Glutamatergic neuron (in vitro differentiated cells): ENCODE measurements around the gene ITGB6. TPM values are rescaled to one million over a fixed set of nuclear protein-coding genes. Genes with fewer than 3 reads are reported as not detected.

Experiments used
- DNase-seq: peaks from one replicate; pipeline ENCODE4 v3.0.0; 2022
- H3K27ac Mint-ChIP-seq: one replicate; pipeline ENCODE4 v1.8.0; 2020; ENCODE audit warnings: mild to moderate bottlenecking, mixed read lengths, inconsistent platforms; ENCODE audit not compliant: unreplicated experiment
- H3K27me3 Mint-ChIP-seq: one replicate; pipeline ENCODE4 v1.8.0; 2020; ENCODE audit warnings: mild to moderate bottlenecking, moderate library complexity, mixed read lengths, inconsistent platforms; ENCODE audit not compliant: unreplicated experiment
- H3K36me3 Mint-ChIP-seq: one replicate; pipeline ENCODE4 v1.8.0; 2020; ENCODE audit warnings: mild to moderate bottlenecking, mixed read lengths, inconsistent platforms; ENCODE audit not compliant: unreplicated experiment
- H3K4me1 Mint-ChIP-seq: one replicate; pipeline ENCODE4 v1.8.0; 2020; ENCODE audit warnings: mild to moderate bottlenecking, low read depth, mixed read lengths, inconsistent platforms; ENCODE audit not compliant: unreplicated experiment
- H3K4me3 Mint-ChIP-seq: one replicate; pipeline ENCODE4 v1.8.0; 2020; ENCODE audit warnings: mild to moderate bottlenecking, mixed read lengths, inconsistent platforms; ENCODE audit not compliant: unreplicated experiment
- H3K9me3 Mint-ChIP-seq: one replicate; pipeline ENCODE4 v1.8.0; 2020; ENCODE audit warnings: mild to moderate bottlenecking, moderate library complexity, mixed read lengths, inconsistent platforms; ENCODE audit not compliant: unreplicated experiment
- CTCF ChIP-seq: fragments of 200-600 bp; sonication (generic); IDR thresholded peaks from one replicate; pipeline ENCODE4 v1.5.0; 2021; ENCODE audit not compliant: partially characterized antibody, unreplicated experiment
- total RNA-seq: library from RNA; stranded (reverse); fragmentation: NEBNext Ultra II Directional; extraction: Animal tissue kit (Norgen Biotek cat#: 25700); gene quantifications from one replicate; pipeline ENCODE4 v1.2.1, GENCODE V29; 2021; ENCODE audit not compliant: unreplicated experiment

Gene ITGB6
- total RNA-seq, 1 donor from 2014 or later, result not detected

DNA sequence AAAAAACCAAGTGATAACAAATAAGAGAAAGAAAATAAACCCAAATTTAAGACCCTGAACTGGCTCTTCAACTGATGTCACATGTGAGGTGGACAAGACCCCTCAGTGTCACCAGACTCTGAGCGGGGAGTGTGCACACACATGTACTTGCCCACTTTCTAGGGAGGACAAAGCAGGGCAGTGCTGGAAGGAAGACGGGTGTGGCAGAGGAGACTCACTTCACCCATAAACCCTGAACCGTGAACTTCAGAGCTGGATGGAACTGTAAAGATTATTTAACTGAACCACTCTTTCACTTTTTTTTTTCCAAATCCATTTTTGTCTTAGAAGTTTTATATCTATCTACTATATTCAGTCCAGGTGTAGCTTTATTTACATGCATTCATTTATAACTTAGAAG is 149.9 kb downstream of the ITGB6 start:
- Mint-ChIP-seq H3K36me3 (no peaks in the 10 kb centered on the region), H3K27me3 (no peaks in the 10 kb centered on the region), H3K9me3 (no peaks in the 10 kb centered on the region), H3K4me3 (no peak overlapping the region), H3K4me1 (no peaks in the 10 kb centered on the region), H3K27ac (no peak overlapping the region)
- no peak for TF ChIP-seq CTCF
- no peak for DNase-seq

Other genes starting within 250 kb of the ITGB6 start
- 0.34 TPM for gene PLA2R1, start 137.7 kb downstream of the ITGB6 start, total RNA-seq